Spleen (tissue), 11 donors: ENCODE measurements around the gene FN1. TPM values are rescaled to one million over a fixed set of nuclear protein-coding genes. Genes with fewer than 3 reads are reported as not detected.

Source experiments
- DNase-seq: peaks from one replicate; pipeline ENCODE4 v3.0.0-alpha.2; 2020
- H3K27ac ChIP-seq, 8 donors: fragments of 200-600 bp; sonication (generic) in 7 of 8; 1 replicate in 4 of 8; 2 replicates in 4 of 8; pipeline versions ENCODE4 v1.5.0 to v1.8.0; 2016 to 2021; ENCODE audit warnings: inconsistent platforms in 4 of 8, mild to moderate bottlenecking in 4 of 8, moderate library complexity in 1 of 8
- H3K27me3 ChIP-seq, 7 donors: fragments of 200-600 bp; sonication (generic) in 6 of 7; replicated peaks in 1 of 7; 1 replicate in 4 of 7; 2 replicates in 3 of 7; pipeline versions ENCODE4 v1.5.0 to v1.8.0; 2016 to 2021; ENCODE audit warnings: inconsistent platforms in 3 of 7, mild to moderate bottlenecking in 1 of 7
- H3K36me3 ChIP-seq, 6 donors: fragments of 200-600 bp; sonication (generic) in 5 of 6; 1 replicate in 4 of 6; 2 replicates in 2 of 6; pipeline versions ENCODE4 v1.5.0 to v1.8.0; 2016 to 2021; ENCODE audit warnings: inconsistent platforms in 2 of 6
- H3K4me1 ChIP-seq, 6 donors: fragments of 200-600 bp; sonication (generic) in 5 of 6; 1 replicate in 3 of 6; 2 replicates in 3 of 6; pipeline versions ENCODE4 v1.5.0 to v1.8.0; 2016 to 2021; ENCODE audit warnings: inconsistent platforms in 3 of 6
- H3K4me3 ChIP-seq, 8 donors: fragments of 200-600 bp; sonication (generic) in 7 of 8; 1 replicate in 4 of 8; 2 replicates in 4 of 8; pipeline versions ENCODE4 v1.5.0 to v1.8.0; 2016 to 2021; ENCODE audit warnings: inconsistent platforms in 4 of 8, mild to moderate bottlenecking in 4 of 8, moderate library complexity in 2 of 8
- H3K9me3 ChIP-seq, 8 donors: fragments of 200-600 bp; sonication (generic) in 7 of 8; 1 replicate in 4 of 8; 2 replicates in 4 of 8; pipeline versions ENCODE4 v1.5.0 to v1.8.0; 2016 to 2021; ENCODE audit warnings: inconsistent platforms in 4 of 8
- POLR2A ChIP-seq, 3 donors: fragments of 450-650 bp; IDR thresholded peaks; one replicate each; pipeline ENCODE4 v1.5.1; 2017; ENCODE audit warnings: antibody characterized with exemption in 3 of 3, mild to moderate bottlenecking in 1 of 3
- POLR2AphosphoS5 ChIP-seq, 3 donors: sonication (generic); formaldehyde crosslinking; IDR thresholded peaks; one replicate each; pipeline ENCODE4 v1.5.1; 2017; ENCODE audit warnings: antibody characterized with exemption in 3 of 3
- WGBS, 5 donors: extraction: QIAGEN DNeasy Blood & Tissue Kit in 3 of 5; methylation state at CpG; one replicate each; pipeline versions ENCODE4 v1.1.5 to v1.1.7; 2013 to 2018; 5-methylcytosine and 5-hydroxymethylcytosine counted together
- intact Hi-C: fragments of 100-400 bp; cut with DNase I; formaldehyde crosslinking; loops from one replicate; pipeline ENCODE4 v1.15.0; 2023; ENCODE audit warnings: low total_unique reads
- polyA plus RNA-seq, 3 donors: library from polyadenylated mRNA; stranded (reverse); fragments of 200-250 nt; gene quantifications; one replicate each; pipeline ENCODE4 v1.2.1, GENCODE V29; 2013
- total RNA-seq, 7 donors: library from RNA; depleted of rRNA in 3 of 7; stranded (reverse); fragments of >200 nt in 3 of 7; fragmentation: NEBNext Ultra II Directional in 4 of 7; extraction: Animal tissue kit (Norgen Biotek cat#: 25700) in 4 of 7; gene quantifications; one replicate each; pipeline versions ENCODE4 v1.1.0 to v1.2.1, GENCODE V29; 2016 to 2021
- TF ChIP-seq, protein P1 (sequence below), 11 experiments: fragments of 200-600 bp in 7 of 11; fragments of 450-650 bp in 4 of 11; sonication (generic) in 4 of 11; IDR thresholded peaks in 8 of 11; conservative IDR thresholded peaks in 3 of 11; 1 replicate in 7 of 11; 2 replicates in 4 of 11; pipeline versions ENCODE4 v1.4.0 to v1.8.0; 2016 to 2021; ENCODE audit warnings: antibody characterized with exemption in 11 of 11, inconsistent platforms in 4 of 11, mild to moderate bottlenecking in 1 of 11
- donor health status: healthy with polysubstance abuse.
- donor health status: DM: no; HTN: no; CAD: no; lungs with moderate emphysema.
- donor health status: DM: no; HTN: no; CAD: no.
- donor health status: Bipolar disorder and iron deficiency.
- donor health status: healthy.
- donor health status: DM: no; HTN: no; CAD: no.
- donor health status: DM: yes; HTN: yes; CAD: no.

FN1 gene
- total and polyA plus RNA-seq, 10 donors: 28.0 to 104 (median 35.8) TPM

- Histone ChIP-seq H3K4me3 (peak overlapping the region; percentile 38 to 74 (median 52)), H3K27me3 (peaks cover 2 to 87% (median 41%) of the 10 kb centered on the region in 7 donors), H3K9me3 (no peaks in the 10 kb centered on the region), H3K36me3 (no peaks in the 10 kb centered on the region), H3K4me1 (peaks cover 13 to 26% (median 22%) of the 10 kb centered on the region in 6 donors), H3K27ac (peak overlapping the region; percentile 29 to 79 (median 62))
- DNase-seq: no peak
- 8 to 11% (median 10%) methylated on average over 22 of the region's 22 CpGs for WGBS, 5 donors
- intact Hi-C loops: no loop called here
- TF ChIP-seq, protein P1, sequence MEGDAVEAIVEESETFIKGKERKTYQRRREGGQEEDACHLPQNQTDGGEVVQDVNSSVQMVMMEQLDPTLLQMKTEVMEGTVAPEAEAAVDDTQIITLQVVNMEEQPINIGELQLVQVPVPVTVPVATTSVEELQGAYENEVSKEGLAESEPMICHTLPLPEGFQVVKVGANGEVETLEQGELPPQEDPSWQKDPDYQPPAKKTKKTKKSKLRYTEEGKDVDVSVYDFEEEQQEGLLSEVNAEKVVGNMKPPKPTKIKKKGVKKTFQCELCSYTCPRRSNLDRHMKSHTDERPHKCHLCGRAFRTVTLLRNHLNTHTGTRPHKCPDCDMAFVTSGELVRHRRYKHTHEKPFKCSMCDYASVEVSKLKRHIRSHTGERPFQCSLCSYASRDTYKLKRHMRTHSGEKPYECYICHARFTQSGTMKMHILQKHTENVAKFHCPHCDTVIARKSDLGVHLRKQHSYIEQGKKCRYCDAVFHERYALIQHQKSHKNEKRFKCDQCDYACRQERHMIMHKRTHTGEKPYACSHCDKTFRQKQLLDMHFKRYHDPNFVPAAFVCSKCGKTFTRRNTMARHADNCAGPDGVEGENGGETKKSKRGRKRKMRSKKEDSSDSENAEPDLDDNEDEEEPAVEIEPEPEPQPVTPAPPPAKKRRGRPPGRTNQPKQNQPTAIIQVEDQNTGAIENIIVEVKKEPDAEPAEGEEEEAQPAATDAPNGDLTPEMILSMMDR (IDR thresholded peaks at IDR 0.05 in 8 of 11, conservative IDR thresholded peaks at IDR 0.05 in 3 of 11): no peak
- TF ChIP-seq POLR2AphosphoS5 (IDR thresholded peaks at IDR 0.05): no peak
- no peak for TF ChIP-seq POLR2A (IDR thresholded peaks at IDR 0.05)
Measured at GRCh38 chr2:215436705-215437565, 1.1 kb upstream of the FN1 start.

DNA sequence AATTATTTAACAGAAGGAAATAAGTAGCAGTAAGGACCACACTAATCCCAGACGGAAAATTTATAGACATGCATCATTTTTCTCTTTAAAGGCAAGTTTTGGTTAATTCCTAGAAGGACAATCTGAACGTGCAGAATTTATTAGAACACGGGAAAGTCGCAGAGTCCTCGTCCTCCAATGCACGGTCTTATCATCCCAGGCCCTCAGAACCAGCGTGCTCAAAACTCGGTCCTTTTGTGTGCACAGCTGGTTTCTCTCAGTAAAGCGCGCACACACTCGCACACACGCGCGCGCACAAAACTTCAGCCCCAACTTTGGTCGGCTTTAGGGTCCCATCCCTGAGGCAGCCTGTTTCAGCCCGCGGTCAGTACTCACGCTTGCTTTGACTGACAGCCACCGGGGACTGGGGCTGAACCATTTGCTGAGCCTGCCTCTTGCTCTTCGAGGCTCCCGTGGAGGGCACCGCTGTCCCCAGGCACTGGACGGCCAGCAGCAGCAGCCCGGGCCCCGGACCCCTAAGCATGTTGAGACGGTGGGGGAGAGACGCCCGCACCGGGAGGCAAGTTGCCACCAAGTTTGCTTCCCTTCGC lies 493 bp downstream of the FN1 start:
- H3K4me1 ChIP-seq: peaks cover 13 to 26% (median 22%) of the 10 kb centered on the region in 6 donors
- H3K27me3 ChIP-seq: peaks cover 2 to 96% (median 37%) of the 10 kb centered on the region in 7 donors
- intact Hi-C loops: no loop called here
- no peaks in the 10 kb centered on the region for H3K9me3 ChIP-seq
- H3K27ac ChIP-seq: peak overlapping the region in 4 of 8 donors; percentile 44 to 79 (median 64)
- peak overlapping the region; percentile 38 to 74 (median 52) for H3K4me3 ChIP-seq
- no peaks in the 10 kb centered on the region for H3K36me3 ChIP-seq
- TF ChIP-seq POLR2AphosphoS5 (IDR thresholded peaks at IDR 0.05) (peak in 1 of 3 donors; percentile 3), POLR2A (IDR thresholded peaks at IDR 0.05) (no peak)
- TF ChIP-seq, protein P1 (IDR thresholded peaks at IDR 0.05 in 8 of 11, conservative IDR thresholded peaks at IDR 0.05 in 3 of 11): no peak
- peak; percentile 76 for DNase-seq
- 4 to 10% (median 4%) methylated on average over 22 to 31 of the region's 31 CpGs for WGBS, 5 donors

- Histone ChIP-seq H3K4me1 (peaks cover 13 to 26% (median 22%) of the 10 kb centered on the region in 6 donors), H3K27me3 (peaks cover 2 to 93% (median 33%) of the 10 kb centered on the region in 7 donors), H3K36me3 (no peaks in the 10 kb centered on the region), H3K9me3 (no peaks in the 10 kb centered on the region), H3K27ac (no peak overlapping the region), H3K4me3 (peak overlapping the region in 3 of 8 donors; percentile 52 to 74 (median 56))
- intact Hi-C loops: no loop called here
- no peak for TF ChIP-seq POLR2AphosphoS5 (IDR thresholded peaks at IDR 0.05)
- TF ChIP-seq, protein P1 (IDR thresholded peaks at IDR 0.05 in 8 of 11, conservative IDR thresholded peaks at IDR 0.05 in 3 of 11): no peak
- TF ChIP-seq POLR2A (IDR thresholded peaks at IDR 0.05): no peak
- no peak for DNase-seq
- WGBS, 5 donors: 58 to 70% (median 64%) methylated on average over 10 of the region's 10 CpGs
Measured at GRCh38 chr2:215434447-215435279, 1.2 kb downstream of the FN1 start.
